HepG2 (cell line): ENCODE measurements around the gene MLLT1. TPM values are rescaled to one million over a fixed set of nuclear protein-coding genes. Genes with fewer than 3 reads are reported as not detected.

Experiments used
- CREB3 ChIP-seq: sonication (generic); formaldehyde crosslinking; IDR thresholded peaks from 2 replicates; pipeline ENCODE4 v1.5.0; 2020; ENCODE audit warnings: missing genetic modification reagents
- EP300 ChIP-seq, 3 experiments: sonication (generic) in 1 of 3; formaldehyde crosslinking in 1 of 3; IDR thresholded peaks; 2 replicates each; pipeline versions ENCODE4 v1.5.1 to v1.6.1; 2011 to 2020; ENCODE audit warnings: low read depth in 2 of 3, low read length in 2 of 3, borderline replicate concordance in 1 of 3, improper control_type of control experiment in 1 of 3, mild to moderate bottlenecking in 1 of 3, missing genetic modification reagents in 1 of 3, moderate library complexity in 1 of 3
- GTF2F1 ChIP-seq: fragments of 150-350 bp; IDR thresholded peaks from 2 replicates; pipeline ENCODE4 v1.6.1; 2014; ENCODE audit warnings: low read length
- HOMEZ ChIP-seq: IDR thresholded peaks from 2 replicates; pipeline ENCODE4 v1.6.1; 2016; ENCODE audit warnings: low read depth
- JUNB ChIP-seq: sonication (generic); formaldehyde crosslinking; IDR thresholded peaks from 2 replicates; pipeline ENCODE4 v1.8.0; 2022; ENCODE audit warnings: missing genetic modification reagents, mild to moderate bottlenecking, borderline replicate concordance
- KAT7 ChIP-seq: IDR thresholded peaks from 2 replicates; pipeline ENCODE4 v1.6.1; 2018; ENCODE audit warnings: borderline replicate concordance, missing compliant biosample characterization
- MTA1 ChIP-seq: sonication (generic); formaldehyde crosslinking; IDR thresholded peaks from 2 replicates; pipeline ENCODE4 v1.4.0; 2020; ENCODE audit warnings: missing genetic modification reagents, mild to moderate bottlenecking, borderline replicate concordance
- MYPOP ChIP-seq: sonication (generic); formaldehyde crosslinking; IDR thresholded peaks from 2 replicates; pipeline ENCODE4 v1.8.1; 2023; ENCODE audit warnings: mild to moderate bottlenecking, moderate library complexity, missing genetic modification reagents
- NRL ChIP-seq: sonication (generic); formaldehyde crosslinking; IDR thresholded peaks from 2 replicates; pipeline ENCODE4 v1.5.0; 2020; ENCODE audit warnings: missing genetic modification reagents, mild to moderate bottlenecking, moderate library complexity, borderline replicate concordance
- PATZ1 ChIP-seq: sonication (generic); formaldehyde crosslinking; IDR thresholded peaks from 2 replicates; pipeline ENCODE4 v1.4.0; 2020; ENCODE audit warnings: missing genetic modification reagents
- PBX3 ChIP-seq: sonication (generic); formaldehyde crosslinking; IDR thresholded peaks from 2 replicates; pipeline ENCODE4 v1.8.1; 2023; ENCODE audit warnings: missing genetic modification reagents, inconsistent platforms, borderline replicate concordance
- RXRA ChIP-seq: sonication (generic); formaldehyde crosslinking; IDR thresholded peaks from 2 replicates; pipeline ENCODE4 v1.5.1; 2020; ENCODE audit warnings: missing genetic modification reagents
- SNAPC2 ChIP-seq: sonication (generic); formaldehyde crosslinking; IDR thresholded peaks from 2 replicates; pipeline ENCODE4 v1.8.1; 2022; ENCODE audit warnings: mild to moderate bottlenecking, missing genetic modification reagents
- SP1 ChIP-seq, 2 experiments: fragments of 450-650 bp in 1 of 2; sonication (generic) in 1 of 2; formaldehyde crosslinking in 1 of 2; IDR thresholded peaks; 2 replicates each; pipeline versions ENCODE4 v1.4.0 to v1.6.1; 2016 to 2020; ENCODE audit warnings: missing genetic modification reagents in 1 of 2
- ZBTB46 ChIP-seq: sonication (generic); formaldehyde crosslinking; IDR thresholded peaks from 2 replicates; pipeline ENCODE4 v1.4.0; 2020; ENCODE audit warnings: mild to moderate bottlenecking, missing genetic modification reagents, borderline replicate concordance
- ZBTB8A ChIP-seq: sonication (generic); formaldehyde crosslinking; IDR thresholded peaks from 2 replicates; pipeline ENCODE4 v1.4.0; 2020; ENCODE audit warnings: mild to moderate bottlenecking, low read depth, missing genetic modification reagents, borderline replicate concordance
- ZNF225 ChIP-seq: sonication (generic); formaldehyde crosslinking; IDR thresholded peaks from 2 replicates; pipeline ENCODE4 v1.4.0; 2020; ENCODE audit warnings: mild to moderate bottlenecking, missing genetic modification reagents
- polyA plus RNA-seq, 8 experiments: library from polyadenylated mRNA; depleted of rRNA in 3 of 8; stranded (reverse) in 7 of 8; unstranded in 1 of 8; fragments of >200 nt; fragmentation: Illumina TruSeq in 4 of 8; extraction: Trizol in 4 of 8; gene quantifications; 2 replicates each; pipeline versions ENCODE4 v1.2.1 to v1.2.3, GENCODE V29; 2011 to 2016; ENCODE audit warnings: low read depth in 4 of 8, missing spikeins in 1 of 8, mixed read lengths in 1 of 8; ENCODE audit not compliant: insufficient read depth in 1 of 8
- total RNA-seq, 5 experiments: library from RNA; depleted of rRNA; stranded (reverse); fragments of >200 nt; fragmentation: Illumina TruSeq; extraction: Trizol; gene quantifications; 2 replicates each; pipeline ENCODE4 v1.2.3, GENCODE V29; 2016; ENCODE audit warnings: low read depth in 1 of 5

Gene MLLT1
- total and polyA plus RNA-seq, 2 of the 13 experiments (the other 11 are each of a cell fraction or from before 2014, with no cell fraction given) = 11.7 to 12.2 TPM

- no peak for TF ChIP-seq PBX3 (CRISPR knock-in tag)
- peak; percentile 49 to 54; a peak in 2 of 4 replicates for TF ChIP-seq EP300 (IDR thresholded peaks at IDR 0.05; ENCODE audit: low read depth in 2 of 2, low read length in 2 of 2)
- no peak; the same call in 1 of the 2 replicates for TF ChIP-seq EP300 (CRISPR knock-in tag; IDR thresholded peaks at IDR 0.05; ENCODE audit: borderline replicate concordance)
- TF ChIP-seq KAT7 (CRISPR knock-in tag) = no peak
- no peak for TF ChIP-seq ZBTB8A
- no peak for TF ChIP-seq GTF2F1
- no peak for TF ChIP-seq ZBTB46 (CRISPR knock-in tag)
- peak; percentile 52; the same call in 1 of the 2 replicates for TF ChIP-seq MYPOP (CRISPR knock-in tag)
- 0 out of 2 replicates have a peak, but pooled peaks have one; percentile 45 for TF ChIP-seq MTA1 (CRISPR knock-in tag)
- no peak for TF ChIP-seq ZNF225 (CRISPR knock-in tag)
- no peak for TF ChIP-seq SP1 (IDR thresholded peaks at IDR 0.05)
- no peak for TF ChIP-seq SP1 (CRISPR knock-in tag; IDR thresholded peaks at IDR 0.05)
- TF ChIP-seq HOMEZ (CRISPR knock-in tag) = no peak
- 0 out of 2 replicates have a peak, but pooled peaks have one; percentile 48 for TF ChIP-seq SNAPC2 (CRISPR knock-in tag)
- TF ChIP-seq NRL (CRISPR knock-in tag) = no peak
- peak; percentile 79 for TF ChIP-seq PATZ1 (CRISPR knock-in tag)
- no peak for TF ChIP-seq CREB3 (CRISPR knock-in tag)
- peak; percentile 46; the same call in 1 of the 2 replicates for TF ChIP-seq RXRA (CRISPR knock-in tag)
- TF ChIP-seq JUNB (CRISPR knock-in tag) = no peak
Measured at GRCh38 chr19:6273701-6274601, 5.8 kb downstream of the MLLT1 start (continued).
